Activated effector memory CD4-positive, alpha-beta T cell treated with Interleukin-2 at 50 U/mL for 16 hours (primary cell): Measurements from ENCODE around the gene CD96.
"Not testable (repeated sequence)": the region's sequence is repeated elsewhere in the genome, so short reads cannot be mapped to it uniquely, and the experiment has no call there.

Source experiments
- DNase-seq: peaks from one replicate; pipeline ENCODE4 v3.0.0-alpha.2; 2020

CD96 gene, protein sequence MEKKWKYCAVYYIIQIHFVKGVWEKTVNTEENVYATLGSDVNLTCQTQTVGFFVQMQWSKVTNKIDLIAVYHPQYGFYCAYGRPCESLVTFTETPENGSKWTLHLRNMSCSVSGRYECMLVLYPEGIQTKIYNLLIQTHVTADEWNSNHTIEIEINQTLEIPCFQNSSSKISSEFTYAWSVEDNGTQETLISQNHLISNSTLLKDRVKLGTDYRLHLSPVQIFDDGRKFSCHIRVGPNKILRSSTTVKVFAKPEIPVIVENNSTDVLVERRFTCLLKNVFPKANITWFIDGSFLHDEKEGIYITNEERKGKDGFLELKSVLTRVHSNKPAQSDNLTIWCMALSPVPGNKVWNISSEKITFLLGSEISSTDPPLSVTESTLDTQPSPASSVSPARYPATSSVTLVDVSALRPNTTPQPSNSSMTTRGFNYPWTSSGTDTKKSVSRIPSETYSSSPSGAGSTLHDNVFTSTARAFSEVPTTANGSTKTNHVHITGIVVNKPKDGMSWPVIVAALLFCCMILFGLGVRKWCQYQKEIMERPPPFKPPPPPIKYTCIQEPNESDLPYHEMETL

DNA sequence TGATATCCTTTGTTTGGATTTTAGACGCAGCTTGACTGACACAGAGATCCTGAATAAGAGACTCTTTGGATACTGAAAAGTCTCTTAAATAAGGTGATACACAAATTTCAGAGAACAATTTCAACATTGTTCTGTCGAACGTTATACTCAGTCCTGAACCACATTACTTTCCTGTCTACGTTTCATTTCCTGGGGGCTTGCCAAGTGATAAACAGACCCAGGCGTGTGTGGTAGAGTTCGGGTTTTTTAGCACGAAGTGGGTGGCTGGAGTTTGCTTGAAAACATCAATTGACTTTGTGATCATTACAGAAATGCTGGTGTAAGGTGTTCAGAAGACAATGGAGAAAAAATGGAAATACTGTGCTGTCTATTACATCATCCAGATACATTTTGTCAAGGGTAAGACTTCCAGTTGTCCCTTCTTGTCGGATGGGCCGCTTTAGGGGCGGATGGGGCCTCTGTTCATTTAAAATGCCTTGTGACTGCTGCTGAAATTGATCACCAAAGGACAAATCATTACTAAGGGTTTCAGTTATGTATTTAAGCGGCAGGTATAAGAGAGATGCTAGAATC, at the start of gene CD96:
TSS of gene CD96 (plus strand) at position 287 of the 573 bp plus-strand sequence. CDS start at position 339, 52 bp downstream.
- peak; percentile 57 for DNase-seq

DNA sequence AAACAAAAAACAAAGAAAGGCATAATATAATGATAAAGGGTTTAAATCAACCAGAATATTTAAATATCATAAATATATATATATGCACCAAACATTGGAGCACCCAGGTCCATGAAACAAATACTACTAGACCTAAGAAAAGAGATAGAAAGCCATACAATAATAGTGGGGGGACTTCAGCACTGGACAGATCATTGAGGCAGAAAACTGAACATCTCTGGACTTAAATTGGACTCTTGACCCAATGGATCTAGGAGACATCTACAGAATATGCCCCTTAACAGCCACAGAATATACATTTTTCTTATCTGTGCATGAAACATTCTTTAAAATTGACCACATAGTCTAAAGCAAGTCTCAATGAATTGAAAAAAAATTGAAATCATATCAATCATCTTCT, 48.7 kb upstream of the CD96 start:
- no peak for DNase-seq

DNA sequence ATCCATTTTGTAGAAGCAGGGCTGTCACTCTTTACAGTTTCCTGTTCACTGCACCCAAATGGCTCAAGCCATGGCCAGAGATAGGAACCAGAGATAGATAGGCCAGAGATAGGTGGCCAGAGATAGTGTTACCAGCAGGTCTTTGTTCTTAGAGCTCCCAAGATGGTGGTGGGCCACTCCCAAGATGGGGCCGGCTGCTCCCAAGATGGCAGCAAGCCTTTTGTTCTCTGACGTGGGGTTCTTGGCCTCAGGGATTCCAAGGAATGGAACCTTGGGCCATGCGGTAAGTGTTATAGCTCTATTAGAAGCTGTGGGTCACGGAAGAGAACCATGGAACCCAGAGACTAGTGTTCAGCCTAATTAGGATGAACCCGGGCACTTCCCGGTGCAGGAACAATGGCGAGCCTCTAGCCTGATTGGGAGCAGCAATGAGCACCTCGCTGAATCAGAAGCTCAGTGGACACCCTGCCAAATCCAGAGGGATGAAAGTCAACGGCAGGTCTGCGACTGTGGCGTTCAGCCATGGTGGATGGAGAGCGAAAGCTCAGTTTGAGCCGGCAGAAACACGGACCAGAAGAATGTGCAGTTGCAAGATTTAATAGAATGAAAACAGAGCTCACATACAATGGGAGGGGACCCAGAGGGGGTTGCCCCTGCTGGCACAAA, 45.0 kb upstream of the CD96 start:
- no peak for DNase-seq

DNA sequence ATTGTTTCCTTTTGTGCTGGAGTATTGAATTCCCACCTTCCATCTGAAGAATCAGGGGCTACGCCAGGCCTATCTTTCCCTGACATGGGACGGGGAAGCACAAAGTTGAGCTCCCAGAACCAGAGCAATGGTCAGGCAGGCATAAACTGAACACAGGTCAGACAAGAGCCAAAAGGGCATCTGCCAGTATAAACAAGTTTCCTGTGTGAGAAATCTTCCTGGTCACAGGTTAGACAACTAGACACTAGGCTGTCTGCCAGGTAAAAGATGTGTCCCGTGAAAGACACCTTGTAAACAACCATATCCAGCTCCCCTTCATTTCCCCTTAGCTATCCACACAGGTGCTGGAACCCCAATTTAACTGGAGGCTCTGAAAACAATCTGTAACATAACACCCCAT, 44.0 kb upstream of the CD96 start:
- DNase-seq: no peak

DNA sequence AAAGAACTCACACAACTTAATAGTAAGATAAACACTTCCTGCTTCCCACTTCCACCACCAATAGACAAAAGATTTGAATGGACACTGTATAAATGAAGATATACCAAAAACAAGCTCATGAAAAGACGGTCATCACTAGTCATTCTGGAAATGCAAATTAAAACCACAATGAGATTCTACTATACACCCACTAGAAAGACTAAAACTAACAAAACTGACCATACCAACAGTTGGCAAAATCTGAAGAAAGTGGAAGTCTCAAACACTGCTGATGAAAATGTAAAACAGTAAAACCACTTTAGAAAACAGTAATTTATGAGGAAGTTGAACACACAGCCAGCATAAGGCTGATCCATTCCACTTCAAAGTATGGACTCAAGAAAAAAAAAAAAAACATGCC, 35.6 kb upstream of the CD96 start:
- DNase-seq: no peak

DNA sequence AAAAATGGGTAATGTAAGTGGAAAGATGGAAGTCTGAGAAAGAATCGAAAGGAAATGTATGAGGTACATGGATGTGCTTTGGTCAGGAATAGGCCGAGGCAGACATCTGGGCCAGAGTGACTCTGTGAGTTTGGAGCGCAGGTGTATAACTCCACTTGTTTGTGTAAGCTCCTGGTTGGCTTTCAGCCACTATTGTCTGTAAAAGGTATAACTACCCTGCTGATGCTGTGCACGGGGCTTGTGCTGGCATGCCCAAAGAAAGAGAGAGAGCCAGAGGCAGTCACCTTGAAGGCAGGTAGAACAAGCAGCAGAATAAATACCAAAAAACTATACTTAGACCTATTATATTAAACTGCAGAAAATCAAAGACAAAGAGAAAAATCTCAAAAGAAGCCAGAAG, 32.7 kb upstream of the CD96 start:
- DNase-seq: no peak

DNA sequence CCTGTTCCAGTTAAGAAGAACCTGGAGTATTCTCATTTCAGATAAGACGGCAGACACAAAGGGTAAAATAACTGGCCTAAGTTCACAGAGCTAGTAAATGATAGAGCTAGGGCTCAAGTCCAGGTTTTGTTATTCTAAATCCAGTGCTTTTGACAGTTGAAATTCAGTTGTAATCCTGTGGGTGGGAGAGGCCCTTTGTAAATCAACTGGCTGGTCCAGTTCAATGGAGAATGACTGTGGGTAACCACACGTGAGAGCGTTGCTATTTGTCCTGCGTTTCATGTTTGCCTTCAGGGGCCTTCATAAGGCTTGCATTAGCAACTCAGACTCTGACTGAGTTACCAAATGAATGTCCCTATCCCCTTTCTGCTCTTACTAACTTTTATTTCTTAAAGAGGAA, 24.2 kb upstream of the CD96 start:
- no peak for DNase-seq

DNA sequence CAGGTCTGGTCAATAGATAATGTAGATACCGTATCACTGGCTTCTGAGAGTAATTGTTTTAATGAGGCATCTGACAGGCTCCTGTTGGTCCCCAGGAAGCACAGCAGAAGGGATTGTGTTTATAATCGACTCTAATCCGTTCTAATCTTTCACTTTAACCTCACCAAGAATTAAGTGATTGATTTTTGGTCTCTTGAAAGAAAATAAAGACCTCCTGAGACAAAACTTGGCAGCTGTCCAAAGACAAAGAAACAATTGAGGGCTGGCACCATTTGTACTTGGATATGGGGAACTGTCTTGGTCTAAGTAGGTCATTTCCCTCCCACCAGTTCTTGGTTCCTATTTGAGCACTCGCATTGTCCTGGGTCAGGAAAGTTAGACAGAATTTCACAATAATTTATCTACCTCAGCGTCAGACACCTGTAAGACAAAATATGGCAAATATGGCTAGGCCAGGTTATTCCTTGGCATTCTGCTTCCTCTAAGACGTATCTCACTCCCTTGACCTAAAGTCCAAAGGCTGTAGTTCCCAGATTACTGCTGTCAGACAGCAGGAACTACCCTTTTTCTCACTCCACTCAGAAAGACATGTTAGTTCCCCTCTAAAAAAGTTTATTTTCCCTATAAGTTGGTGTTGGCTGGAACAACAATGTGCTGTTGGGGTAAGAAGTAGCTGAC, 22.7 kb upstream of the CD96 start:
- no peak for DNase-seq

DNA sequence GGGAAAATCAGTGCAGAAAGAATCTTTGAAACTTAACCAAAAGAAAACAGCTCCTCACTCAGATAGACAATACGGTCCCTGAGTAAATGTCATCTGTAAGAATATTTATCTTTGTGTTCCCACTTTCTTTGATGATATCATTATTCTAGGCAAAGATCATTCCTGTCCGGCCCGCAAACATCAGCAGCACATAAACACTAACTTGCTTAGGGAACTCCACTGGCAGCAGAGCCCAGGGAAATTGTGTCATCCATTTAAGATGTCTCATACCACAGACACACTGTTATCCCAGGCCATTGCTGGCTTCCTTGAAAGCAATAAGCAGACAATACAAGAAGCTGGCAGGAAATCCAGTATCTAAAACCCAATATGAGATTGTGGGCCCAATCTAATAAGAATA, 20.1 kb upstream of the CD96 start:
- no peak for DNase-seq

DNA sequence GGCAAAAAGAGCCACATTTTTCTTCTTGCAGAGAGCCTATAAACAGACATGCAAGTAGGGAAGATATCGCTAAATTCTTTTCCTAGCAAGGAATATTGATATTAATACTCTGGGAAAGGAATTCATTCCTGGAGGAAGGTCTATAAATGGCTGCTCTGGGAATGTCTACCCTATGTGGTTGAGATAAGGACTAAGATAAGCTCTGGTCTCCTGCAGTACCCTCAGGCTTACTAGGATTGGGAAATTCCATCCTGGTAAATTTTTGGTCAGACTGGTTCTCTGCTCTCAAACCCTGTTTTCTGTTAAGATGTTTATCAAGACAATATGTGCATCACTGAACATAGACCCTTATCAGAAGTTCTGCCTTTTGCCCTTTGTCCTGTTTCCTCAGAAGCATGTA, 17.5 kb upstream of the CD96 start:
- not testable (repeated sequence) for DNase-seq

DNA sequence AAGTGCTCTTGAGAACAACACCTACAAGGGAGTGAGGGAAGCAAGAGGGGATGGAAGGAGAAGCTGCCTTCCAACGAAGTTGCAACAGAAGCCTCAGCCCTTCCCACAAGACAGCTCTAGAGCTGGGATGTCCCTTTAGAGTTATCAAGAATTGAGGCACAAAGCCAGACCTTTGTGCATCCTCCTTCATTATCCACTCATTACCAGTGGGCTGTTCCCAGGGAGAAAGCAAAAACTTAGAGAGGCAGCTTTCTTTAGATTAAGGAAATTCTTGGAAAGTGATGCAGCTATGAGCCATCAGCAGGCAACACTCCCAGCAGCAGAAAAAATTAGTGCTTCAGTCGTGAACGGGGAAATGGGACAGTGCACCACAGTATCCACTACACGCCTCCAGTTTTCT, 10.6 kb upstream of the CD96 start:
- DNase-seq: no peak

DNA sequence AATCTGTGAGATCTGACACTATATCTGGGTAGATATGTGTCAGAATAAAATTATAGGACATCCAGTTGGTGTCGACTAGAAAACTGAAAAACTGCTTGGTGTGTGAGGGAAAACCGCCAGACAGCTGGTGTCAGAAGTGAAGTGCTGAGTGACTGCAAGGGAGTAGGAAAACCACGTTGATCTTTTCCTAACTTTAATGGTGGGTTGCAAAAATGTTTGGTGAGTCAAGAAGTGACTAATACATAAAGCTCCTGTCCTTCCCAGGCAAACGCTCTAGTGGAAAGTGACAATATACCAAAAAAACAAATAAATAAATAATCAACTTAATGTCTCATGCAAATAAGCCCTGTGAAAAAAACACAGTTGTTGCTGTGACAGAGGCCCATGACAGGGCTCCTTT, 7.3 kb upstream of the CD96 start:
- DNase-seq: no peak

DNA sequence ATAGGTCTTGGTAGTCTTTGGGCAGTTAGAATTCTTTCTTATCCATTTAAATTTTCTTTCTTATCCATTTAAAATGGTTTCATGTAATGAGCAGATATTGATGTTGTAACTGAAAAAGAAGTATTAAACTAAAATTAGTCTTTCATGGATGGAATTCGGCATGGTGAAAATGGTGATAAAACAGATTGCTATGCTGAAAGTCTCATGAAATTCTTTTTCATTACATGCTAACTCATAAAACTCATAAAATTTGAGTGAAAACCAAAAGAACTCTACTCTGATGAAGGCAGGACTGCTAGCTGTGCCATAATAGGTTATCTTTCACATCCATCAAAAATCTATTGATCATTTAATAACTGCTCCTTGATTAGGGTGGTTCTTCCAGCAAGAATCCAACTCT, 3.9 kb upstream of the CD96 start:
- no peak for DNase-seq

DNA sequence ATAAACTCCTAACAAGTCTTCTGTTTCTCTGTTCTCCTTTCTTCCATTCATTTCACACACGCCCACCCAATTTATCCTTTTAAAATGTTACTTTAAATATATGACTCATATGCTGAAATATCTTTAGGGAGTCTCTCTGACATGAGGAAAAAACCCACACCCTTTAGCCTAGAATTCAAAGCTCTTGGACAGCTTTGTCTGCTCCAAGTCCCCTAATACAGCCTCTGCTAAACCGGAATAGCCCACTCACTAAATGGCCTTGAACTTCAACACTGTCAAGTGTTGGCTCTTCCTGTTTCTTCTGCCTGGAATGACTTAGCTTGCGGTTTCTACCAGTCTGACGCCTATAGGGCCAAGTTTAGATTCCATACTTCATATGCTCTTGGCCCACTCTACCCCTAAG, 3.3 kb upstream of the CD96 start:
- no peak for DNase-seq

DNA sequence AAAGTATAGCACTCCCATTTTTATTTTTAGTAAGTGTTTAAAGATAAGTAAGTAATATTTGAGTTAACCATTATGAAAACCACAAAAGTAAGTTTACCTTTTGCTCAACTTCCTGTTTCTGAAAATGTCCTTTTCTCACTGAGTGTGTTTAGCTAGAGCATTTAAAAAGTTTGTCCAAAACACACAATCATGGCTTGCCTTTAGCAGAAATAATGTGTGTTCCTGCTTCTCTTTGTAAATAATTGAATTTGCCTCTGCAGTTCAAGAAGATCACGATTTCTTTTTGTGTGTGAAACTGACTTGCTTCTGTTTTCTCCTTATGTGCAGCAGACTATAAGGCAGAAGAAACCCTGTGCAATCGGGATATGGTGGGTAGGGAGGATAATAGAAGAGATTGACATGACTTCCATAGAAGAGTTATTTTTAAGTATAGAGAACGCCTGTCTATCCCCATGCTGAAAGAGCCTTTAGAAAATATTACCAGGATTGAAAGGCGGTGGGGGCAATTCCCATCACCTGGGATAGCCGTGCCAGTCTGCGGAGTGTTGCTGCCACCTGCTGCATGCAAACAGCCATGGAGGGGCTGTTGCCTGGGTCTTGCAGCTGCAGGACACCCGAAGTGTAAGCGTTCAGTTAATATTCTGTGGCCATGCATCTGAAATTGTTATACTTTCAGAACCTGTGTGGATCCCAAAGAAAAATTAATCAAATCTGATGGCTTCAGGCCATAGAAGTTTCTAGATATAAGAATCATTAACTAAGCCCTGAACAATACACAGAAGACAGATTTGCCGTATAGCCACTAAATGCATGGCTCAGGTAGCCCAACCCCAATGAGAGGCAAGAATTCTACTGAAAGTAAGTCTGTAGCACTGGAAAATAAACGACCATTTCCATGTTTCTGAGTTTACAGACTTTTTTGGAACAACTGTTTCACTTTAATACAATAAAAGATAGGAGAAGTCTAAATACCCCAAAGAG, 2.4 kb upstream of the CD96 start:
- DNase-seq: peak; percentile 52

DNA sequence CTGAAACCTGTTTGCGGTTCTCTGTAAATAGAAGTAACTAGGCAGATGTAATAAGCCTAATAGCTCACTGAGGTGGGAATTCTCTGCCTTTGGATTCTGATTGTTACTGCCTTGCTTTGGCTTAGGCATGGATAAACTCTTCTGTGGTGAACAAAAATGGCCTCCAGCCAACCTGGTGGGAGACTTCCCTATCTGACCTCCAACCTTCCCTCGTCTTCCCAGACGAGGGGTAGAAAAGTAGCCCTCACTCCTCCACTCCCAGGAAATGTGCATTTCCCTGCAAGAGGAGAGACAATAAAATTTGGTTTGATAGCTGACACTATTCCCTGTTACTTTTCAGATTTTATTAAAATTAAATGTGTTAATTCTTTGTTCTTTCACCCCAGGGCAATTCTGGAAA, 606 bp upstream of the CD96 start:
- DNase-seq: no peak

DNA sequence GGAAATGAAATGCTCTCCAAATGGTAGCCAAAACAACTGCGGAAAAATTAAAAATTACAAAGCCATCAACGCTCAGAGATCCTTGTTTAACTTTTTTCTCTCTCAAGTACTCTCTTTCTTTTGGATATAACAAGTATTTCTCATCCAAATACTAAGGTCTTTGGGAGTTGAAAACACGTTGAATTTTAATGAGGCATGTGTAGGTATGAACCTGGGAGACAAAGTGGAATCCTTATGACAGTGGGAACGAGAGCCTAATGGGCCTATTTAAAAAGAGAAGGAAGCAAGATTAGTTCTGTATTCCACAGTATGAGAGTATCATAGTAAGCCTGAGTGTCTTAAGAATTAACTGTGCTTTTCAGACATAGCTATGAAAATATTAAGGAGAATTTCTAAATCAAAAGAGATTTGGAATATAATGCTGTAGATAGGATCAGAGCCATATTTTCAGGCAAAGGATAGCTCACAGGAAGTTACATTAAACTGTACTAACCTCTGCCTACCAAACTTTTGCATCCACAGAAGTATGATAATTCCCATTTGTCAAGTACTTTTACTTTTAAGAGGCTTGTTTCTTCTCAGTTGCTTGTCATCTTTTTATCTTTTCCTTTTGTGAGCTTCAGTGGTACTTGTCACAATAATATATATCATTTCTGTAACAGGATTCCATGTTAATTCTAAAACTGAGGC, 759 bp downstream of the CD96 start:
- no peak for DNase-seq

DNA sequence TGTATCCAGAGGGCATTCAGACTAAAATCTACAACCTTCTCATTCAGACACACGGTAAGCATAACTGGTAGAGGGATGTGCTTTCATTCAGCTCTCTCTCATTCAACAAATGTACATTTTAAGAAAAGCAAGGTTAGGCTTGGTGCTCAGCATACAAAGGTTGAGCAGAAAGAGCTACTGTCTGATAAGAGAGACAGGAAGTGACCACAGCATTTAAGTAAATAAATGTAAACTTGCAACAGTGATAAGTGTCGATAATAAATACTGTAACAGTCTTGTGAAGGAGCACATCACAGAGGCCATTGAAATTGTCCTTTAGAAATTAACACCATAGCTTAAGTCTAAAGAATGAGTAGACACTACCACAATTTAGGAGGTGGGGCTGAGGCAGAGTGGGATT, 3.4 kb downstream of the CD96 start:
- DNase-seq: no peak

DNA sequence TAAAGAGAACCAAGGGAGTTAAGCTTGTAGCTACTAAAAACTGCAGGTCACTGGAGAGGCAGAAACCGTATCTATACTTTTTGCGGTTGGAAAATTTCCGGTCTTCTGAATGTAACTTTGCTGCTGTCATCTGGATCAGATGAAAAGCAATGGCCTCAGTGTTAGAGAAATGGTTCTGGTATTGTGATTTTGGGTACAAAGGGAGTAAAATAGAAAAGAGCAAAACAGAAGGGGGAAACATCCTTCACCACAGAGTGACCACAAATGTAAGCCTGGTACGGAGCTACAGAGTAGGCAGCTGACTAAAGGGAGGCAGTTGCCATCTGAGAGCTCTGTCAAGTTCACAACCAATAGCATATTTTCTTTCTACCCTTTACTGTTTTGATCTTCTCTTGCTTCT, 5.6 kb downstream of the CD96 start:
- no peak for DNase-seq

DNA sequence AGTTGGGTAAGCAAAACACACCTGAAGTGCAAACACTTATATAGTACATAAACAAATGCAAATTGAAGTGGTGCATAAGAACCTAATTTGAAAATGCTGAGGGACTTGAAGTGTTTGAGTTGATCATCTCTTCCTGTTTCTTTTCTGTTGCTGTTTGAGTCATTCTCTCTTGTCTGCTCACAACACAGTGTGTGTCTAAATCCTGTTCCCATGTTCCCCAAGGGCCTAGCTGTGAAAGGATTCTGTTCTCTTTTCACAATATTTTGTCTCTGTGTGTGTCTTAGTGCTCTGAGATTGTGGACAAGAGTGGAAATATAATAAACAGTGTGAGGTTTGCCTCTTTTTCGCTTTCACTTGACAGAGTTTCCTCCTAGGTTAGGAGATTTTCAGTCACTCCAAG, 6.1 kb downstream of the CD96 start:
- DNase-seq: no peak

DNA sequence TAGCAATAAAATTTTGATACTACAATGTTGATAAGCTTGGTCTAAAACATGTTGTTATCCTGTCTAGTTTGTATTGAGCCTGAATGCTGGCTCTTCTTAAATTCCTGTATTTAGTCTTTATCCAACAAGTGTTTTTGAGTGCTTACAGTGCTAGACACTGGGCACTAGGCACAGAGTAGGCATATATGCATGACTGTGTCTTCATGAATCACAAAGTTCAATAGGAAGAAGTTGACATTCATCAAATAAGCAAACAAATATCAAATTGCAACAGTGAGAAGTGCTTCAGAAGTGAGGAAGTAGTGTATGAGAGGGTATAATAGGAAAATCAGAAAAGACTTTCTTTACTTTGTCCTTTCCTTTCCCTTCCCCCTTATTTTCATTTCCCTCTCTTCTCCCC, 6.8 kb downstream of the CD96 start:
- no peak for DNase-seq

DNA sequence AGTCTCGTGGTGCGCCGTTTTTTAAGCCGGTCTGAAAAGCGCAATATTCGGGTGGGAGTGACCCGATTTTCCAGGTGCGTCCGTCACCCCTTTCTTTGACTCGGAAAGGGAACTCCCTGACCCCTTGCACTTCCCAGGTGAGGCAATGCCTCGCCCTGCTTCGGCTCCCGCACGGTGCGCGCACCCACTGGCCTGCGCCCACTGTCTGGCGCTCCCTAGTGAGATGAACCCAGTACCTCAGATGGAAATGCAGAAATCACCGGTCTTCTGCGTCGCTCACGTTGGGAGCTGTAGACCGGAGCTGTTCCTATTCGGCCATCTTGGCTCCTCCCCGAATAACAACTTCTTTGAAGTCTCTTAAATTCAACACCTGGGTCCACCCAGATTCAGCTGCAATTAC, 19.9 kb downstream of the CD96 start:
- DNase-seq: not testable (repeated sequence)
